GM12872 (cell line): ENCODE data around the gene SERP2.

Source experiments
- TF ChIP-seq, protein P1 (sequence below): IDR thresholded peaks from 3 replicates; pipeline ENCODE4 v1.5.1; 2011; ENCODE audit warnings: low read depth, mild to moderate bottlenecking, low read length, moderate library complexity; ENCODE audit not compliant: insufficient read depth

Gene SERP2

DNA sequence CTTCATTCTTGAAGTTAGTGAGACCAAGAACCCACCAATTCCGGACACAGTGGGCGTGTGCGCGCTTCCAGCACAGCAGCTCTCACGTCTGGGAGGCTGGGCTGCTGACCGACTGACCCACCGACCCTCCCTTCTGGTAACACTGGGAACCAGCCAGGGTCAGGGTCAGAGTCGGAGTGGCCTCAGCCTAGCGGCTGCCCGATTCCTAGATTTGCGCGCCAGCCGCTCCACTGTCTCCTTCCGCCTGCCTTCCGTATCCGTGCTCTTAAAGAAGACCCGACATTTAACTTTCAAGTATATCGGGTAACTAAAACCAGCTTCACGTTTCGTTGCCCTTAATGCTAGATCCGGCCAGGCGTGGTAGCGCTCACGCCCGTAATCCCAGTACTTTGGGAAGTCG, 41.1 kb downstream of the SERP2 start:
- TF ChIP-seq, protein P1, sequence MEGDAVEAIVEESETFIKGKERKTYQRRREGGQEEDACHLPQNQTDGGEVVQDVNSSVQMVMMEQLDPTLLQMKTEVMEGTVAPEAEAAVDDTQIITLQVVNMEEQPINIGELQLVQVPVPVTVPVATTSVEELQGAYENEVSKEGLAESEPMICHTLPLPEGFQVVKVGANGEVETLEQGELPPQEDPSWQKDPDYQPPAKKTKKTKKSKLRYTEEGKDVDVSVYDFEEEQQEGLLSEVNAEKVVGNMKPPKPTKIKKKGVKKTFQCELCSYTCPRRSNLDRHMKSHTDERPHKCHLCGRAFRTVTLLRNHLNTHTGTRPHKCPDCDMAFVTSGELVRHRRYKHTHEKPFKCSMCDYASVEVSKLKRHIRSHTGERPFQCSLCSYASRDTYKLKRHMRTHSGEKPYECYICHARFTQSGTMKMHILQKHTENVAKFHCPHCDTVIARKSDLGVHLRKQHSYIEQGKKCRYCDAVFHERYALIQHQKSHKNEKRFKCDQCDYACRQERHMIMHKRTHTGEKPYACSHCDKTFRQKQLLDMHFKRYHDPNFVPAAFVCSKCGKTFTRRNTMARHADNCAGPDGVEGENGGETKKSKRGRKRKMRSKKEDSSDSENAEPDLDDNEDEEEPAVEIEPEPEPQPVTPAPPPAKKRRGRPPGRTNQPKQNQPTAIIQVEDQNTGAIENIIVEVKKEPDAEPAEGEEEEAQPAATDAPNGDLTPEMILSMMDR, result no peak

DNA sequence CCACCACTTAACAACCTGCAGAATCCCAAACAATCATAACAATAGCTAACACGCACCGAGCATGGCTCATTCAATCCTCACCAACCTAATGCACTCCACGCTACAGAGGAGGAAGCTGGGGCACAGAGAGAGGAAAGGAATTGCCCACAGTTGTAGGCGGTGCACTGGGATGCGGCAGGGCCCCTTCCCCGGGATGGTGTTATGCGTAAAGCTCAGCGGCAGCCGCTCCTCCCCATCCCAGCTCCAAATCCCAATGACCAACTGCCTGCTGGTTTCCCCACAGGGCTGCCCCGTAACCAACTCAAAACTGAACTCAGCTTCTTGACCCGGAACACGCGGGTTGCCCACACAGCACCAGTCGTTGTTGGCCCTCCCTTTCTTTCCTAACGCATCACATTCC, 42.2 kb downstream of the SERP2 start:
- TF ChIP-seq, protein P1, result no peak

DNA sequence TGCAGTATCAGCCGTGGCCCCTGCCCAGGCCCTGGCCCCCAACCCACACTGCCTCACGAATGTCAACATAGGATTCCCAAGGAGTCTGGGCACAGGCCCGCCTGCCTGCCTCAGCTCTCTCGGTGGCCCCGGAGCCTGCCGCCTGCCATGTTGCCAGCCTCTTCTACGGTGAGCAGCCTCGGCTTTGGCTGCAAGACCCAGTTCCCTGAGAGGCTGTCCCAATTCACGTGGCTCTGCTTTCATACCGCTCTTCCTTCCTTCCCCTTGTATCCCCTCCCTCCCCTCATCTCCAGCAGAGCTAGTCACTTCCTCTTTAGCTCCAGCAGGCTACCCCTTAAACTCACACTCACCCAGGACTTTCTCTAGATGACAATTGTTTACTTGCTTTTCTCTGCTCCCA, 42.7 kb downstream of the SERP2 start:
- TF ChIP-seq, protein P1, result no peak

DNA sequence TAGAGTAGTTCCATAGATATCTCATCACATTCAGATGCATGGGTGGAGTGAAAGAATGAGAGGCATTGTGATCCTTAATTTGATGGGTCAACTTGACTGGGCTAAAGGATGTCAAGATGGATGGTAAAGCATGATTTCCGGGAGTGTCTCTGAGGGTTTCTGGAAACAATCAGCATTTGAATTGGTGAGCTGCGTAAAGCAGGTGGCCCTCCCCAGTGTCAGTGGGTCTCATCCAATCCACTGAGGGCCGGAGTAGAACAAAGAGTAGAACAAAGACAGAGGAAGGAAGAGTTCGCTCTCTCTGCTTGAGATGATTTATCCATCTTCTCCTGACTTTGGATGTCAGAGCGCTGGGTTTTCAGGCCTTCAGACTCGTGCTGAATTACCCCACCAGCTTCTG, 43.1 kb downstream of the SERP2 start:
- TF ChIP-seq, protein P1, result no peak

DNA sequence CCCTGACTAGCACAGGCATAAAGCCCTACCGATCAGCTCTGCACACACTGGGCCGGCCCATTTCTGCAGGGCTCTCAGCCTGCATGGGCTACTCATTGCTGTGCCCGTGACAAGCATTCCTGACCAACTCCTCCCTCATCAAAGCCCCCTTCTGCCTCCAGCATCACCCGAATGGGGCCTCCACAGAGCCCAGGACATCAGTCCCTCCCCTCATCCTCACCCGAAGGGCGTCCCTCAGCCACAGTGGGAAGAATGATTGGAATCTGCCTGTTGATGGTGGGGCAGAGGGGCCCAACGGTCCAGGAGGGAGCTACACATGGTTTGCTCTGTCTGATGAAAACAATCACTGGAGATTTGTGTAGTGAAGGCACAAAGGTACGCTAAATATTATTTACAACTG, 43.8 kb downstream of the SERP2 start:
- TF ChIP-seq, protein P1, result no peak

DNA sequence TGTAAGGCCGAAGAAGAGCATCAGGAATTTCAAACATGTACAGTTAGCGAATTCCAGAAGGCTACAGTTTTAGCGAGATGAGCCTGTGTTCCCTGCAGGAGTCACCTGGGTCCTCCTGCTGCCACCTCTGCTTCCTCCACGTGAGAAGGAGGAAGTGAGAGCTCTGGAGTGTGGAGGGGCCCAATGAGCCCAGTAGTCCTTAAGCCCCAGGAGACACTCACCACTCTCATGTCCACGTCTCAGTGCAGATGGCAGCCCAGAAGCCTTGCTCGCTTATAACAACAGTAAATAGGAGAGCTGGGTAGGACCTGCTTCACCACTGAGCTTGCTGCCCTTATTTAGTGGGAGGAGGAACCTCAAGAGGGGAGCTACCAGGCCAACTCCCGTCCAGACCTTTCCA, 44.3 kb downstream of the SERP2 start:
- TF ChIP-seq, protein P1, result no peak

DNA sequence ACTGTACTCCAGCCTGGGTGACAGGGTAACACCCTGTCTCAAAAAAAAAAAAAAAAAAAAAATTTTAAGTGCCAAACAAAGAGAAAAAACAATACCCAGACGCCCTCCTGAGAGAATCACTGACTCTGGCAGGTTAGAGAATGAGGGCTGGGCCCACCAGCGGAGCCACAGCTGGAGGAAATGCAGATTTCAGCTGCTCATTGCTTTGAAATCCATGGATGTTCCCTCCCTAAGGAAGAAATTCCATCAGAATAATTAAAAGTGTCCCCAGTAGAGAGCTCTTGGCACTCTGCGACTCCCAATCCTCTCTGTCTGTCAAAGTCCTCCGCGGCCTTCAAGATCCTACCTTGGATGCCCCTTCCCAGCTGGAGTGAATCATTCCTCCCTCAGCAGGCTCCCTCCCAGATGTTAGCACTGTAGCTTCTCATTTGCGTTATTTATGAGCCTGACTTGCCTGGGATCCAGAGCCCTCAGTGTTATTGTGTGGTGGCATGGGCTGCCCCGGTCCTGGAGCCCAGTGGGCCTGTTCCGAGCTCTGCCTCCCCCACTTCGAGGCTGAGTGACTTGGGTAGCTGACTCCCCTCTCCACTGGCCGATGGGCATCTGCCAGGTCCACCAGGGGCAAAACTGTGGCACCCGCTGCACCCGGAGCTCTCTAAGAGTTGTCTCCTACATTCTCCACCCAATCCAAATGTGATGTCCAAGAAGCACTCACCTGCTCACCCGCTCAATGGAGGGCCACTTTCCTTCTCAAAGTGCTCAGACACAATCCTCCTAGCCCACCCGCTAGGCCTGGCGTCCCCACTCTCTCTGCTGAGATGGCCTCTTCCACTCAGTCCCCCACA, 47.0 kb downstream of the SERP2 start:
- TF ChIP-seq, protein P1, result no peak
